Spleen (tissue), 7 donors: Measurements from ENCODE around the gene MOGAT3.

Source experiments
- POLR2A ChIP-seq, 3 donors: fragments of 450-650 bp; IDR thresholded peaks; one replicate each; pipeline ENCODE4 v1.5.1; 2017; ENCODE audit warnings: antibody characterized with exemption in 3 of 3, mild to moderate bottlenecking in 1 of 3
- POLR2AphosphoS5 ChIP-seq, 3 donors: sonication (generic); formaldehyde crosslinking; IDR thresholded peaks; one replicate each; pipeline ENCODE4 v1.5.1; 2017; ENCODE audit warnings: antibody characterized with exemption in 3 of 3
- TF ChIP-seq, protein P1 (sequence below), 11 experiments: fragments of 200-600 bp in 7 of 11; fragments of 450-650 bp in 4 of 11; sonication (generic) in 4 of 11; IDR thresholded peaks in 8 of 11; conservative IDR thresholded peaks in 3 of 11; 1 replicate in 7 of 11; 2 replicates in 4 of 11; pipeline versions ENCODE4 v1.4.0 to v1.8.0; 2016 to 2021; ENCODE audit warnings: antibody characterized with exemption in 11 of 11, inconsistent platforms in 4 of 11, mild to moderate bottlenecking in 1 of 11
- donor health status: DM: no; HTN: no; CAD: no; lungs with moderate emphysema.
- donor health status: DM: no; HTN: no; CAD: no.
- donor health status: DM: no; HTN: no; CAD: no.

DNA sequence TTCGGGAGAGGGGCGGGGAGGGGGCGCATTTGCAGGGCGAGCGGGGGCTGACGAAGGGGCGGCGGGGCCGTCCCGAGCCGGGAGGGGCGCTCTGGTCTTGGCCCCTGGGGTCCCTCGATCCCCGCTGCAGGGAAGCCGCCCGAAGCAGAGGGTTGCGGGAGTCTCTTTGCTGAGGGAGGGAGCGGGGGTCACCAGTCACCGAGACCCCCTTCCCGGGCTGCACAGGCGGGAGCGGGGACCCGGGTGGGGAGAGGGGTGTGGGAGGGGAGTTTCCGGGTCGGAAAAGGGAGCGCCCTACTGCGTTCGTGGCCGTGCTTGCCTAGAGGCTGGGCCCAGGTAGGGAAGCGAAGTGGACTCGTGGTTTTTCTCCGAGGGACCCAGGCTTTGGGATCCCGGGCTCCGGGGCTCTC, 46.1 kb downstream of the MOGAT3 start:
- no peak for TF ChIP-seq POLR2A (IDR thresholded peaks at IDR 0.05)
- TF ChIP-seq, protein P1, sequence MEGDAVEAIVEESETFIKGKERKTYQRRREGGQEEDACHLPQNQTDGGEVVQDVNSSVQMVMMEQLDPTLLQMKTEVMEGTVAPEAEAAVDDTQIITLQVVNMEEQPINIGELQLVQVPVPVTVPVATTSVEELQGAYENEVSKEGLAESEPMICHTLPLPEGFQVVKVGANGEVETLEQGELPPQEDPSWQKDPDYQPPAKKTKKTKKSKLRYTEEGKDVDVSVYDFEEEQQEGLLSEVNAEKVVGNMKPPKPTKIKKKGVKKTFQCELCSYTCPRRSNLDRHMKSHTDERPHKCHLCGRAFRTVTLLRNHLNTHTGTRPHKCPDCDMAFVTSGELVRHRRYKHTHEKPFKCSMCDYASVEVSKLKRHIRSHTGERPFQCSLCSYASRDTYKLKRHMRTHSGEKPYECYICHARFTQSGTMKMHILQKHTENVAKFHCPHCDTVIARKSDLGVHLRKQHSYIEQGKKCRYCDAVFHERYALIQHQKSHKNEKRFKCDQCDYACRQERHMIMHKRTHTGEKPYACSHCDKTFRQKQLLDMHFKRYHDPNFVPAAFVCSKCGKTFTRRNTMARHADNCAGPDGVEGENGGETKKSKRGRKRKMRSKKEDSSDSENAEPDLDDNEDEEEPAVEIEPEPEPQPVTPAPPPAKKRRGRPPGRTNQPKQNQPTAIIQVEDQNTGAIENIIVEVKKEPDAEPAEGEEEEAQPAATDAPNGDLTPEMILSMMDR (IDR thresholded peaks at IDR 0.05 in 8 of 11, conservative IDR thresholded peaks at IDR 0.05 in 3 of 11), result no peak
- no peak for TF ChIP-seq POLR2AphosphoS5 (IDR thresholded peaks at IDR 0.05)
